Stomach (tissue), 9 donors: ENCODE measurements around the gene AGAP5. TPM values are rescaled to one million over a fixed set of nuclear protein-coding genes. Genes with fewer than 3 reads are reported as not detected.
"Not testable (repeated sequence)": the region's sequence is repeated elsewhere in the genome, so short reads cannot be mapped to it uniquely, and the experiment has no call there.

ENCODE experiments used
- DNase-seq, 2 donors: peaks; one replicate each; pipeline versions ENCODE4 v3.0.0 to v3.0.0-alpha.2; 2013 to 2019
- H3K27ac ChIP-seq, 5 donors: fragments of 200-600 bp in 4 of 5; sonication (generic) in 4 of 5; one replicate each; pipeline ENCODE4 v1.5.1; 2013 to 2019; ENCODE audit warnings: mild to moderate bottlenecking in 1 of 5, moderate library complexity in 1 of 5
- H3K27me3 ChIP-seq, 3 donors: fragments of 200-600 bp; sonication (generic); one replicate each; pipeline ENCODE4 v1.5.1; 2017 to 2019; ENCODE audit warnings: mixed run types in 1 of 3
- H3K36me3 ChIP-seq, 4 donors: fragments of 200-600 bp; sonication (generic); 1 replicate in 3 of 4; 2 replicates in 1 of 4; pipeline ENCODE4 v1.5.1; 2016 to 2019
- H3K4me1 ChIP-seq, 4 donors: fragments of 200-600 bp; sonication (generic); one replicate each; pipeline ENCODE4 v1.5.1; 2016 to 2019
- H3K4me3 ChIP-seq, 4 donors: fragments of 200-600 bp; sonication (generic) in 3 of 4; one replicate each; pipeline ENCODE4 v1.5.1; 2016 to 2019; ENCODE audit warnings: mild to moderate bottlenecking in 1 of 4
- H3K9me3 ChIP-seq, 4 donors: fragments of 200-600 bp; sonication (generic); one replicate each; pipeline ENCODE4 v1.5.1; 2016 to 2019
- EP300 ChIP-seq: sonication (generic); formaldehyde crosslinking; IDR thresholded peaks from one replicate; pipeline ENCODE4 v1.6.1; 2017; ENCODE audit warnings: antibody characterized with exemption
- POLR2A ChIP-seq, 4 donors: fragments of 450-650 bp; IDR thresholded peaks; one replicate each; pipeline ENCODE4 v1.6.1; 2016; ENCODE audit warnings: antibody characterized with exemption in 4 of 4, control low read depth in 2 of 4, mild to moderate bottlenecking in 1 of 4, moderate library complexity in 1 of 4
- POLR2AphosphoS5 ChIP-seq, 3 donors: sonication (generic); formaldehyde crosslinking; IDR thresholded peaks; one replicate each; pipeline ENCODE4 v1.6.1; 2016; ENCODE audit warnings: antibody characterized with exemption in 3 of 3
- WGBS, 5 donors: extraction: QIAGEN DNeasy Blood & Tissue Kit in 3 of 5; methylation state at CpG; one replicate each; pipeline versions ENCODE4 v1.1.5 to v1.1.7; 2013 to 2018; 5-methylcytosine and 5-hydroxymethylcytosine counted together
- intact Hi-C: fragments of 100-400 bp; cut with DNase I; formaldehyde crosslinking; loops from one replicate; pipeline ENCODE4 v1.15.1; 2023; ENCODE audit warnings: low total_unique reads
- polyA plus RNA-seq, 3 donors: library from polyadenylated mRNA; stranded (reverse); fragments of 200-250 nt; gene quantifications; one replicate each; pipeline ENCODE4 v1.2.3, GENCODE V29; 2013
- total RNA-seq, 5 donors: library from RNA; depleted of rRNA; stranded (reverse); fragments of >200 nt; gene quantifications; one replicate each; pipeline versions ENCODE4 v1.1.0 to v1.2.3, GENCODE V29; 2014 to 2016
- TF ChIP-seq, protein P1 (sequence below), 7 experiments: fragments of 450-650 bp in 4 of 7; fragments of 200-600 bp in 3 of 7; sonication (generic) in 3 of 7; IDR thresholded peaks; one replicate each; pipeline ENCODE4 v1.5.1; 2016 to 2019; ENCODE audit warnings: antibody characterized with exemption in 7 of 7, control low read depth in 2 of 7, mild to moderate bottlenecking in 1 of 7
- donor health status: healthy with polysubstance abuse.
- donor health status: Bipolar disorder and iron deficiency.
- donor health status: healthy.

Gene AGAP5
- total and polyA plus RNA-seq, 8 donors: 1.8 to 20.1 (median 5.8) TPM

DNA sequence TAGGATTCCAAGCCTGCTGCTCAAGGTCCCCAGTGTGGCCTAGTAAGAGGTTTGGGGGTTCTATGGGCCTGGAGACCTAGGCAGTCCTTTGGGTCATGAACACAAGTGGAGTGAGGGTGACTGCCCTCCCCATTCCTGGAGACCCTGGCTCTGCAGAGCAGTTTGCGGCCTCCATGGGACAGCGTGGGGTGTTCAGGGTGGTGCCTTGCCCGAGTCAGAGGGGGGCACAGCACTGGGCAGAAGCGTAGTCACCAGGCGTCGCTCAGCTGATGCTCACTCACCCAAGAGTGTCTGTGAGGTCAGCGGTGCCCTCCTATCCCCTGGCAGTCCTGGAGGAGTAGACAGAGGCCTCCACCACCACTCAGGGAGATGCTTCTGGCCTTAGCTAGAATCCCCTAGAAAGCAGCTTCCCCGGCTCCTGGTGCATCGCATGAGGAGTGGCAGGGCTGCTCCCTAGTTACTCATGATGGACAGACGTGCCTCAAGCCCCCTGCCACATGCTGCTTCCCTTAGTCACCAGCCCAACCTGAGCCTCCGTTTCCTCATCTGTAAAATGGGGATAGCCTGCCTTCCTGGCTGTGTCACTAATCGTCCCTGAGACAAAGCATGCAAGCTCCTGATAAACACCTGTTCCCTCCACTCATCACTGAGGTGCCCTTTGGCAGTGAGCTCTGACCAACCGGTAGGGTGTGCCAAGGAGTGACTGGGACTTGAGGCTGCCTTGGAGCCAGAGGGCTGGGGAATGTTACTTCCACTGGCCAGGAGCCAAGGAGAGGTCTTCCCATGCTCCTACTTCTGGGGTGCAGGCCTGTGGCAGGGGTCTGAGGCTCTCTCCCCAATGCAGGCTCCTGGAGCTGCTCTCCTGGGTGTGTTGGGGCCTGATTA is 33.5 kb downstream of the AGAP5 start:
- DNase-seq, intact Hi-C loops: not testable (repeated sequence)

DNA sequence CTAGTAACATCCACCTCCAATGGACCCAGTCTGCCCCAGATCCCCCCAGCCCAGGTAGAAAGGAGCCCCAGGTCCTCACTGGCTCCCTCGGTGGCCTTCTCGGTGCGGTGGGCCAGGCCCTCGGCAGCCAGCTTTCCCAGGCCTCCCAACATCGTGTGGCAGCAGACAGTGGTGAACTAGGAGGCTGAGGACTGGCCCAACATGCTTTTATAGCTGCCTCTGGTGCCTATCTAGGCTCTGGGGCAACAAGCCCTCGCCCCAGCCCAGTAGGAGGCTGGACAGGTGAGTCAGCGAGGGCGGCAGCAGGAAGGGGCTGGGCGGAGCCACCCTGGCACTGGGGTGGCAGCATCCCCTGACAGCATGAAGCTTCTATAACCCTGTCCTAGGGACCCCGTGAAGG is 34.3 kb downstream of the AGAP5 start:
- H3K9me3 ChIP-seq, DNase-seq: not testable (repeated sequence)

More for the DNA sequence above, 33.5 kb downstream of the AGAP5 start:
- not testable (repeated sequence) for H3K36me3 ChIP-seq, H3K9me3 ChIP-seq, H3K27me3 ChIP-seq, H3K4me3 ChIP-seq, H3K27ac ChIP-seq, H3K4me1 ChIP-seq
- TF ChIP-seq, protein P1, sequence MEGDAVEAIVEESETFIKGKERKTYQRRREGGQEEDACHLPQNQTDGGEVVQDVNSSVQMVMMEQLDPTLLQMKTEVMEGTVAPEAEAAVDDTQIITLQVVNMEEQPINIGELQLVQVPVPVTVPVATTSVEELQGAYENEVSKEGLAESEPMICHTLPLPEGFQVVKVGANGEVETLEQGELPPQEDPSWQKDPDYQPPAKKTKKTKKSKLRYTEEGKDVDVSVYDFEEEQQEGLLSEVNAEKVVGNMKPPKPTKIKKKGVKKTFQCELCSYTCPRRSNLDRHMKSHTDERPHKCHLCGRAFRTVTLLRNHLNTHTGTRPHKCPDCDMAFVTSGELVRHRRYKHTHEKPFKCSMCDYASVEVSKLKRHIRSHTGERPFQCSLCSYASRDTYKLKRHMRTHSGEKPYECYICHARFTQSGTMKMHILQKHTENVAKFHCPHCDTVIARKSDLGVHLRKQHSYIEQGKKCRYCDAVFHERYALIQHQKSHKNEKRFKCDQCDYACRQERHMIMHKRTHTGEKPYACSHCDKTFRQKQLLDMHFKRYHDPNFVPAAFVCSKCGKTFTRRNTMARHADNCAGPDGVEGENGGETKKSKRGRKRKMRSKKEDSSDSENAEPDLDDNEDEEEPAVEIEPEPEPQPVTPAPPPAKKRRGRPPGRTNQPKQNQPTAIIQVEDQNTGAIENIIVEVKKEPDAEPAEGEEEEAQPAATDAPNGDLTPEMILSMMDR (IDR thresholded peaks at IDR 0.05): peak in 1 of 7 experiments; percentile 6
- 77 to 84% (median 83%) methylated on average over 10 to 13 of the region's 13 CpGs for WGBS, 5 donors

DNA sequence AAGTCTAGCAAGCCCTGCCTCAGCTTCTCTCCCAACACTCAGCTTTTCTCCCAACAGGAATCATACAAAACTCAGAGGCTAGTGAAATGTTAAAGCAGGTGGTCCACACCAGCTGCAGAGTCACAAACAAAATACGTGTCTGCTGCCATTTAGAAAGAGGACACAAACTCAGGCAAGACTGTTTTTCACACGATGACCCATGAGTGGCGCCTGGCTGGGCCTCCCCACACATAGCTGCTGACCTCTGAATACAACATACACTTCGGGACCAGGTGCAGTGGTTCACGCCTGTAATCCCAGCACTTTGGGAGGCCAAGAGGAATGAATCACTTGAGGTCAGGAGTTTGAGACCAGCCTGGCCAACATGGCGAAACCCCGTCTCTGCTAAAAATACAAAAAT is 35.2 kb downstream of the AGAP5 start:
- H3K9me3 ChIP-seq, H3K36me3 ChIP-seq, DNase-seq, H3K4me3 ChIP-seq, H3K27me3 ChIP-seq, intact Hi-C loops, H3K27ac ChIP-seq, H3K4me1 ChIP-seq: not testable (repeated sequence)
- WGBS, 5 donors: 80 to 89% (median 86%) methylated on average over 7 of the region's 7 CpGs

More for the DNA sequence above, 34.3 kb downstream of the AGAP5 start:
- H3K4me3 ChIP-seq, H3K4me1 ChIP-seq, H3K36me3 ChIP-seq, intact Hi-C loops, H3K27me3 ChIP-seq, H3K27ac ChIP-seq: not testable (repeated sequence)
- 67 to 85% (median 79%) methylated on average over 5 to 10 of the region's 10 CpGs for WGBS, 5 donors

DNA sequence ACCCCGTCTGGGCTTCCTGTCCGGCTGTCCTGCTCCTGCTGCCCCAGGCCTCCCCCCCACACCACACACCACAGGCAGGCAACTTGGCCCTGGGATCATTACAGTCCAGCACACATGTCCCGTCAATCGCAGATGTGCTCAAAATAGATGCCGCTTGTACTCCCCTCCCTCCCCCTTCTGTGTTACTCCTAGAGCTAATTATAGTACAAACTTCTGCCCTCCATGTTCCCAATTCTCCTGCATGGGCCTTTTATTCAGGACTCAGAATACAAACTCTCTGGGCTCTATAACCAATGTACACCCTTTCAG is 42.0 kb downstream of the AGAP5 start, which contains the start of gene SYNPO2L:
SYNPO2L (minus strand) TSS at position 40 of the 309 bp plus-strand sequence. CDS start 107 bp downstream, outside the sequence.
- H3K36me3 ChIP-seq: no peaks in the 10 kb centered on the region
- peaks cover 0 to 13% (median 5%) of the 10 kb centered on the region in 4 donors for H3K4me1 ChIP-seq
- no peak within 1 kb of the TSS for H3K4me3 ChIP-seq
- H3K9me3 ChIP-seq: no peaks in the 10 kb centered on the region
- peak within 1 kb of the TSS in 1 of 5 donors; percentile 49 for H3K27ac ChIP-seq
- WGBS, 5 donors: 68 to 86% (median 83%) methylated on average over 5 of the region's 5 CpGs
- no peaks in the 10 kb centered on the region for H3K27me3 ChIP-seq
- no peak for DNase-seq
- TF ChIP-seq POLR2A (IDR thresholded peaks at IDR 0.05) (no peak), POLR2AphosphoS5 (IDR thresholded peaks at IDR 0.05) (no peak), EP300 (no peak)
- TF ChIP-seq, protein P1 (IDR thresholded peaks at IDR 0.05): no peak
- intact Hi-C loops: no loop called here

DNA sequence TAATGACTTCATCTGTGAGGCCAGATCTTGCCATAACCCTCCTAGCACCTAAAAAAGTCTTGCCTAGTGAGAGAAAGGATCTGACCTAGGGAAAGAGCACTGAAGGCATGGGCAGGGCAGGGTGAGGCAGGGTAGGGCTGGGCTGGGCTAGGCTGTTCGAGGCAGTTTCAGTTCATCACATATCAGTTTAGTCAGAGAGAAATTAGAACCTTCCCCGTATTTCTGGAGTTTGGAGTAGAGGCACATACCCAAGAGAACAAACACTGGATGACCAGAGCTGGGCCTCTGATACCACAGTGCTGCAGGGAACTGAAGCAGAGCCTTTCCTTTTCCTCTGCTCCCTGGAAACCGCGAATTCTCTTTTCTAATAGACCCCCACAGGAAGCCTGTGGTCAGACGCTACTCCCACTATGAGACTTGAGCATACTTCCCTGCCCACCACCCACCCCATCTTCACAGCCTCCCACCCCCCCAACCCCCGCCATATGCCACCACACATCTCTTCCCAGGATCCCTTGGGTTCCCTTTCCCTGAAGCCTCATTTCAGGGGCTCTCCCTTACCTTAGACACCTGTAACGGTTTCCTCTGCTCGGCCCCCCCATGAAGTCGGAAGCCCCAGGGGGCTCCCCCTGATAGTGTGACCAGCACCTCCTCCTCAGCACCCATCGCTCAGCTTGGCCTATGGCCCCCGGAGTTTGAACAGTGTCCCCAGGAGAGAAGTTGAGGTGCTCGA is 42.5 kb downstream of the AGAP5 start:
- Histone ChIP-seq H3K9me3 (no peaks in the 10 kb centered on the region), H3K4me1 (peaks cover 0 to 15% (median 5%) of the 10 kb centered on the region in 4 donors)
- intact Hi-C loops: no loop called here

More for the DNA sequence above, 42.5 kb downstream of the AGAP5 start:
- Histone ChIP-seq H3K27ac (peak overlapping the region in 1 of 5 donors; percentile 49), H3K27me3 (no peaks in the 10 kb centered on the region), H3K4me3 (no peak overlapping the region), H3K36me3 (no peaks in the 10 kb centered on the region)
- no peak for TF ChIP-seq POLR2AphosphoS5 (IDR thresholded peaks at IDR 0.05)
- TF ChIP-seq, protein P1 (IDR thresholded peaks at IDR 0.05): no peak
- no peak for TF ChIP-seq EP300
- no peak for TF ChIP-seq POLR2A (IDR thresholded peaks at IDR 0.05)
- 75 to 79% (median 76%) methylated on average over 12 of the region's 12 CpGs for WGBS, 5 donors
- no peak for DNase-seq
